ENCODE measurements around the gene LARGE1.

GRCh38 chr22:33653532-33654063, 266.7 kb downstream of the LARGE1 start:
- no peak for TF ChIP-seq CTCF (IDR thresholded peaks at IDR 0.05)
- TF ChIP-seq ZFX (IDR thresholded peaks at IDR 0.05; ENCODE audit: borderline replicate concordance): no peak
